Activated T-cell treated with anti-CD3 and anti-CD28 coated beads for 24 hours (primary cell): ENCODE measurements around the gene VPS35L.

Experiments used
- DNase-seq: peaks from one replicate; pipeline ENCODE4 v3.0.0-alpha.2; 2020; ENCODE audit warnings: low read depth

Gene VPS35L

DNA sequence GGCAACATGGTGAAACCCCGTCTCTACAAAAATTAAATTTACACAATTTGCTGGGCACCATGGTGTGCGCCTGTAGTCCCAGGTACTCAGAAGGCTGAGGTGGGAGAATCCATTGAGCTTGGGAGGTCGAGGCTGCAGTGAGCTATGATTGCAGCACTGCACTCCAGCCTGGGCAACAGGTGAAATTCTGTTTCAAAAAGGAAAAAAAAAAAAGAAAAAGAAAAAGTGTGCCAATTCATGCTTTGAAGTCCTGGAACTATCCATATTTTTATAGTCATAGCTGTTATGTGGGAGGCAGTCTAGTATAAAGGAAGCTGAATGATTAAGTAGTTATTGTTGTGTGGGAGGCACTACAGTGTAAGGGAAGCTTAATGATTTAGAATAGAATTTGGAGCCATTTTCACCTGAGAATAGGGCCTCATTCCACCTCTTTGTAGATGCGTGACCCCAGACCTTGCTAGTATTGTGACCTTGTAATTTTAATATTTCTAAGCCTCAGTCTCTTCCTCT lies 194.1 kb downstream of the VPS35L start:
- no peak for DNase-seq
